GM19023 (cell line): ENCODE measurements around the gene SARS2.

Experiments used
- ATAC-seq: cut with Tn5 transposase; IDR thresholded peaks from one replicate; pipeline ENCODE4 v1.9.1; 2021; ENCODE audit warnings: mild to moderate bottlenecking, moderate library complexity; ENCODE audit not compliant: unreplicated experiment

Gene SARS2

GRCh38 chr19:38868551-38868950 is 62.0 kb downstream of the SARS2 start:
- ATAC-seq = no peak

GRCh38 chr19:38867171-38867780 is 63.3 kb downstream of the SARS2 start:
- ATAC-seq = no peak
